ENCODE measurements around the gene MFSD2B. TPM values are rescaled to one million over a fixed set of nuclear protein-coding genes. Genes with fewer than 3 reads are reported as not detected.

MFSD2B gene
- total and polyA plus RNA-seq, 2 experiments from 2014 or later, result 0.23 to 0.69 TPM

DNA sequence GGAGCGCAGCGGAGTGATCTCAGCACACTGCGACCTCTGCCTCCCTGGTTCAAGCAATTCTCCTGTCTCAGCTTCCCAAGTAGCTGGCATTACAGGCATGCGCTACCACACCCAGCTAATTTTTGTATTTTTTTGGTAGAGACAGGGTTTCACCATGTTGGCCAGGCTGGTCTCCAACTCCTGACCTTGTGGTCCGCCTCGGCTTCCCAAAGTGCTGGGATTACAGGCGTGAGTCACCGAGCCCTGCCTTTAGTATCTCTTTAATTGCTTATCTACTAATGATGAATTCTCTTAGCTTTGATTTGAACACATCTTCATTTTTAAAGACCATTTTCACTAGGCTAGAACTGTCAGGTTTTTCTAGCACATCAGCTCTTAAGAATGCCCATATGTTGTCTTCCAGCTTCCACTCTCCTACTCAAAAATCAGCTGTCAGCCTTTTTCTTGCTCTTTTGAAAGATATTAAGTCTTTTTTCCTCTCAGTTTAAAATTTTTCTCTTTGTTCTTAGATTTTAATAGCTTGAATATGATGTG lies 16.1 kb upstream of the MFSD2B start:
- Histone ChIP-seq H3K9me3 (ENCODE audit: low read depth) (no peaks in the 10 kb centered on the region), H3K27ac (no peak overlapping the region), H3K27me3 (no peaks in the 10 kb centered on the region), H3K4me1 (ENCODE audit: low read depth) (no peaks in the 10 kb centered on the region), H3K36me3 (peaks cover 3% of the 10 kb centered on the region), H3K4me3 (no peak overlapping the region)
- no peak for DNase-seq (ENCODE audit: low read depth in 1 of 2, low spot score in 1 of 2)
- TF ChIP-seq, protein P1, sequence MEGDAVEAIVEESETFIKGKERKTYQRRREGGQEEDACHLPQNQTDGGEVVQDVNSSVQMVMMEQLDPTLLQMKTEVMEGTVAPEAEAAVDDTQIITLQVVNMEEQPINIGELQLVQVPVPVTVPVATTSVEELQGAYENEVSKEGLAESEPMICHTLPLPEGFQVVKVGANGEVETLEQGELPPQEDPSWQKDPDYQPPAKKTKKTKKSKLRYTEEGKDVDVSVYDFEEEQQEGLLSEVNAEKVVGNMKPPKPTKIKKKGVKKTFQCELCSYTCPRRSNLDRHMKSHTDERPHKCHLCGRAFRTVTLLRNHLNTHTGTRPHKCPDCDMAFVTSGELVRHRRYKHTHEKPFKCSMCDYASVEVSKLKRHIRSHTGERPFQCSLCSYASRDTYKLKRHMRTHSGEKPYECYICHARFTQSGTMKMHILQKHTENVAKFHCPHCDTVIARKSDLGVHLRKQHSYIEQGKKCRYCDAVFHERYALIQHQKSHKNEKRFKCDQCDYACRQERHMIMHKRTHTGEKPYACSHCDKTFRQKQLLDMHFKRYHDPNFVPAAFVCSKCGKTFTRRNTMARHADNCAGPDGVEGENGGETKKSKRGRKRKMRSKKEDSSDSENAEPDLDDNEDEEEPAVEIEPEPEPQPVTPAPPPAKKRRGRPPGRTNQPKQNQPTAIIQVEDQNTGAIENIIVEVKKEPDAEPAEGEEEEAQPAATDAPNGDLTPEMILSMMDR (IDR thresholded peaks at IDR 0.05; ENCODE audit: low read depth, low read length), result no peak

- Histone ChIP-seq H3K4me1 (ENCODE audit: low read depth) (no peaks in the 10 kb centered on the region), H3K4me3 (no peak overlapping the region), H3K9me3 (ENCODE audit: low read depth) (no peaks in the 10 kb centered on the region), H3K27ac (no peak overlapping the region), H3K36me3 (peaks cover 8% of the 10 kb centered on the region), H3K27me3 (no peaks in the 10 kb centered on the region)
- TF ChIP-seq, protein P1 (IDR thresholded peaks at IDR 0.05; ENCODE audit: low read depth, low read length), result no peak
- DNase-seq (ENCODE audit: low read depth in 1 of 2, low spot score in 1 of 2), result no peak
These were observed 15.3 kb upstream of the MFSD2B start for GRCh38 chr2:23994567-23994966.

DNA sequence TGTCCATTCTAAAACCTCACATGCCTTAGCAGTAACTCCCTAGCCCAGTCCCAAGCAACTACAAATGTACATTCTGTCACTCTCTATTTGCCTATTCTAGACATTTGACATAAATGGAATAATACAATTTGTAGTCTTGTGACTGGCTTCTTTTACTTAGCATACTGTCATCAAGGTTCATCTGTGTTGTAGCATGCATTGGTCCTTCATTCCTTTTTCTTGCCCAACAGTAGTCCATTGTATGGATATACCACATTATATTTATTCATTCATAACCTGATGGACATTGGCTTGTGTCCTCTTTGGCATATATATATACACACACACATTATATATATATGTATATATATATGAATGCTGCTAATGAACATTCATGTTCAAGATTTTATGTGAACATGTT lies 2.2 kb upstream of the MFSD2B start:
- Histone ChIP-seq H3K27ac (no peak overlapping the region), H3K36me3 (no peaks in the 10 kb centered on the region), H3K27me3 (peaks cover 18% of the 10 kb centered on the region), H3K4me1 (ENCODE audit: low read depth) (no peaks in the 10 kb centered on the region), H3K4me3 (no peak overlapping the region), H3K9me3 (ENCODE audit: low read depth) (no peaks in the 10 kb centered on the region)
- DNase-seq (ENCODE audit: low read depth in 1 of 2, low spot score in 1 of 2), result no peak
- TF ChIP-seq, protein P1 (IDR thresholded peaks at IDR 0.05; ENCODE audit: low read depth, low read length), result no peak

- no peak for DNase-seq (ENCODE audit: low read depth in 1 of 2, low spot score in 1 of 2)
- H3K27ac ChIP-seq, result no peak overlapping the region
- H3K4me3 ChIP-seq, result no peak overlapping the region
- H3K4me1 ChIP-seq (ENCODE audit: low read depth), result no peaks in the 10 kb centered on the region
- H3K36me3 ChIP-seq, result no peaks in the 10 kb centered on the region
- TF ChIP-seq, protein P1 (IDR thresholded peaks at IDR 0.05; ENCODE audit: low read depth, low read length), result no peak
- H3K27me3 ChIP-seq, result peaks cover 18% of the 10 kb centered on the region
- H3K9me3 ChIP-seq (ENCODE audit: low read depth), result no peaks in the 10 kb centered on the region
These were observed 1.1 kb upstream of the MFSD2B start for GRCh38 chr2:24008672-24009366.

- no peak overlapping the region for H3K4me3 ChIP-seq
- H3K36me3 ChIP-seq, result no peaks in the 10 kb centered on the region
- H3K27me3 ChIP-seq, result peaks cover 18% of the 10 kb centered on the region
- H3K27ac ChIP-seq, result no peak overlapping the region
- no peaks in the 10 kb centered on the region for H3K9me3 ChIP-seq (ENCODE audit: low read depth)
- TF ChIP-seq, protein P1 (IDR thresholded peaks at IDR 0.05; ENCODE audit: low read depth, low read length), result no peak
- no peaks in the 10 kb centered on the region for H3K4me1 ChIP-seq (ENCODE audit: low read depth)
- no peak for DNase-seq (ENCODE audit: low read depth in 1 of 2, low spot score in 1 of 2)
These were observed 562 bp upstream of the MFSD2B start for GRCh38 chr2:24009367-24009679.

Measured in cardiac muscle cell (in vitro differentiated cells and primary cell).